Measurements from ENCODE around the gene NECTIN4.

NECTIN4 gene

DNA sequence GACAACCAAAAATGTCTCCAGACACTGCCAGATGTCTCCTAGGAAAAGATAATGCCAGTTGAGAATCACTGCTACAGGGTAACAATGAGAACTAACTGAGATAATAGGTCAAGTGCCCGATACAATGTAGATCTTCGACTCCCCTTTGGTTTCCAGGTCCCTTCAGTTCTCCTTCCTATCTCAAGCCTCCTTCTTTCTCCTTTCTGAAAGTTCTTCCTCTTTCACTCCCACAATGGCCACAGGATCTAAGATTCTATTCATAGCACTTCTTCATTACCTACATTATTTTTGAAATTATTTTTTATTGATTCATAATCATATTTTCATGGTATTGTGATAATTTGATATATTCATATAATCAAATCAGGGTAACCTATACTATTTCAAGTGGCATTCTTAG lies 22.2 kb upstream of the NECTIN4 start:
- DNase-seq (ENCODE audit: low read depth): no peak

DNA sequence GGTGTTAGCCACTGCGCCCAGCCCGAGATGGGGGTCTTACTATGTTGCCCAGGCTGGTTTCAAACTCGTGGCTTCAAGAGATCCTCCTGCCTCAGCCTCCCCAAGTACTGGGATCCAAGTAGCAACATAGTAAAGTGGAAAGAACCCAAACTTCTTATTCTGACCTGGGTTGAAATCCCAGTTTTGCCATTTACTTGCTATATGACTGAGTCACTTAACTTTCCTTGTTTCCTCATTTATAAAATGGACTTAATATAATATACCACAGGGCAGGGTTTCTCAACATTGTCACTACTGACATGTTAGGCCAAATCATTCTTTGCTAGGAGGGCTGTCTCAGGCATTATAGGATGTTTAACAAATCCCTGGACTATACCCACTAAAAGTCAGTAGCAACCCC lies 21.8 kb upstream of the NECTIN4 start:
- no peak for DNase-seq (ENCODE audit: low read depth)

GRCh38 chr1:161106431-161106830 lies 17.1 kb upstream of the NECTIN4 start:
- no peak for DNase-seq (ENCODE audit: low read depth)

- no peak for DNase-seq (ENCODE audit: low read depth)
These were observed 11.2 kb upstream of the NECTIN4 start for GRCh38 chr1:161100556-161100955.

GRCh38 chr1:161099090-161099802 lies 9.9 kb upstream of the NECTIN4 start:
- DNase-seq (ENCODE audit: low read depth): no peak

DNA sequence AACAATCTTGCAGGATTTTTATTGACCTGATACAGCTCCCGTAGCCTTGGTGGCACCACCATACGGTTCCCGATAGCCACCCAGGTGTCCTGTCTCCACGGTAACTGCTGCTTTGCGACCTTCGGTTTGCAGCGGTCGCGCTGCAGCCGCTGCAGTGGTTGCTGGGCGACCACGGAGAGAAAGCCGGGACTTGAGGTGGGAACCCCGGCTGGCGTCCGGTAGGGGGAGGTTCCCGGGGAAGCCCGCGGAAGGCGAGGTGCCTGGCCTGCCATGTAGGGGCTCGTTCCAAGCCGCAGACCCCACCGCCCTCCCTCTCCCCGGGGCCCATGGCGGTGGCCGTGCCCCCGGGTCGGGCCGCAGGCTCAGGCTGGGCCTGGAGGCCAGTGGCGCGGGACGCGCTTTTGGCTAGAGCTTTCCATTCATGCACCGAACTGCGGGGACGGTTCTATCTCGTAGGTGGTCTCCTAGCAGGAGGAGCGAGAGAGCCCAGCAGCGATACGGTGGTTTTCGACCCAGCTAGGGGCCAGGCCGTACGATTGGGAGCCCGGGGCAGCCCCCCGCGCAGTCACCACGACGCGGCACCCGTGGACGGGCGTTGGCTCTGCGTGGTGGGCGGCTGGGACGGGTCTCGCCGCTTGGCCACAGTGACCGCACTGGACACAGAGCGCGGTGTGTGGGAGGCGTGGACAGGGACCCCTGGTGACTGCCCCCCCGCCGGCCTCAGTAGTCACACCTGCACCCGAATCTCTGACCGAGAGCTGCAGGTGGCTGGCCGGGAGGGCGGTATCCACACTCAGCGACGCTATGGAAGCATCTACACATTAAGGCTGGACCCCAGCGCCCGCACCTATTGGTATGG lies 9.1 kb upstream of the NECTIN4 start, which contains the start of gene KLHDC9:
Gene KLHDC9, plus strand, starts transcription at position 152 of the 859 bp plus-strand sequence. Its CDS starts 175 bp downstream, at position 327.
- DNase-seq (ENCODE audit: low read depth): no peak

- no peak for DNase-seq (ENCODE audit: low read depth)
These were observed 7.2 kb upstream of the NECTIN4 start for GRCh38 chr1:161096530-161096929.

DNA sequence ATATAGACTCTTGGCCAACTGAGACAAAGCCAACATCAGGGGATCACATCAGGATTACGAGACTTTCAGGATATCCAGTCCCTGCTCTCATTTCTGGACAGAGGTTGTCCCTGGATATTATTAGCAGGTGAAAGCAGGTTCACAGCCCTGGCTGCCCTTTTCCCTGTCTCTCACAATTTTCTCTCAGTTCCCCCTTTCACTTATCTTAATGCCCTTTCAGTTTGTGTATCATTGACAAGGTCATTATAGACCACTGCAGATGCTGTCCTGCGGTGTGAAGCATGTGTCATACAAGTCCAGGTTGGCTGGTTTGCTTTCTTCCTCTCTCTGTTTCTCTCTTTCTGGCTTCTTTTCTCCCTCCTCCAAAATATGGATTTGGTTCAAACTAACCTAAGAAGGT lies 6.7 kb upstream of the NECTIN4 start:
- no peak for DNase-seq (ENCODE audit: low read depth)

DNA sequence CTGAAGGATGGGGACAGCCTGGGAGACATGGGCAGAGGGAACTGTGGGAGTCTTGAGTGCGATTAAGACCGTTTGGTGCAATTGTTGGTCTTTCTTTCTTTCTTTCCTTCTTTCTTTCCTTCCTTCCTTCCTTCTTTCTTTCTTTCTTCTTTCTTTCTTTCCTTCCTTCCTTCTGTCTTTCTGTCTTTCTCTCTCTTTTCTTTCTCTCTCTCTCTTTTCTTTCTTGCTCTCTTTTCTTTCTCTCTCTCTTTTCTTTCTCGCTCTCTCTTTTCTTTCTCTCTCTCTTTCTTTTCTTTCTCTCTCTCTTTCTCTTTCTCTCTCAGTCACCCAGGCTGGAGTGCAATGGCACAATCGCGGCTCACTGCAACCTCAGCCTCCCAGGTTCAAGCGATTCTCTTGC lies 5.9 kb upstream of the NECTIN4 start:
- no peak for DNase-seq (ENCODE audit: low read depth)

DNA sequence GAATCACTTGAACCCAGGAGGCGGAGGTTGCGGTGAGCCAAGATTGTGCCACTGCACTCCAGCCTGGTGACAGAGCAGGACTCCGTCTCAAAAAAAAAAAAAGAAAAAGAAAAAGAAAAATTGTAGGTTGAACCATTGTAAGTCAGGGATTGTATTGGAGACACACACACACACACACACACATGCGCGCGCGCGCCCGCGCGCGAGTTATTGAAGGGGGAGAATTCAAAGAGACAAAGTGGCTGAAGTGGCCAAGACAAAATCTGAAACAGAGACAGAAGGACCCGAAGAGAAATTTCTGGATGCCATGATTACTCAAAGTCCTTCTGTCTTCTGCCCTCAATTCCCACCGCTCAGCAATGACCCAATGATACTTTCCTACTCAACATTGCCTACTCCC lies 5.1 kb upstream of the NECTIN4 start:
- DNase-seq (ENCODE audit: low read depth): no peak

DNA sequence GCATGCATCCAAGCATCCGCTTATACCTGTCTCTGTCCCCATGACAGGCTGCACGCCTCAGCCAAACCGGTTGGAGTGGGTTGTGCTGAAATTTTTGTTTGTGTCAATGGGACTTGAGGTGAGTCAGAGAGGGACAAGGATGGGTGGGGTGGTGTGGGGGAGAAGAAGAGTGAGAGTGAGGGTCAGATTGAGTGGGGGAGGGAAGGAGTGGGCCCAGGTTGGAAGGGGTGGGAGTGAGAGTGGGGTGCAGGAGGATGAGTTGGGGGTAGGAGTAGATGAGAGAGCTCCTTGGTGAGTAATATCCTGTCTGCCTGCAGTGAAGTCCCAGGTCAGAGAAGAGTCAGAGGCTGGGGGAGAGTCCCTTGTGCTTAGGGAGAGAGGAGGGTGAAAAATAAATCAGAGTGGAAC lies 3.3 kb upstream of the NECTIN4 start:
- no peak for DNase-seq (ENCODE audit: low read depth)

DNA sequence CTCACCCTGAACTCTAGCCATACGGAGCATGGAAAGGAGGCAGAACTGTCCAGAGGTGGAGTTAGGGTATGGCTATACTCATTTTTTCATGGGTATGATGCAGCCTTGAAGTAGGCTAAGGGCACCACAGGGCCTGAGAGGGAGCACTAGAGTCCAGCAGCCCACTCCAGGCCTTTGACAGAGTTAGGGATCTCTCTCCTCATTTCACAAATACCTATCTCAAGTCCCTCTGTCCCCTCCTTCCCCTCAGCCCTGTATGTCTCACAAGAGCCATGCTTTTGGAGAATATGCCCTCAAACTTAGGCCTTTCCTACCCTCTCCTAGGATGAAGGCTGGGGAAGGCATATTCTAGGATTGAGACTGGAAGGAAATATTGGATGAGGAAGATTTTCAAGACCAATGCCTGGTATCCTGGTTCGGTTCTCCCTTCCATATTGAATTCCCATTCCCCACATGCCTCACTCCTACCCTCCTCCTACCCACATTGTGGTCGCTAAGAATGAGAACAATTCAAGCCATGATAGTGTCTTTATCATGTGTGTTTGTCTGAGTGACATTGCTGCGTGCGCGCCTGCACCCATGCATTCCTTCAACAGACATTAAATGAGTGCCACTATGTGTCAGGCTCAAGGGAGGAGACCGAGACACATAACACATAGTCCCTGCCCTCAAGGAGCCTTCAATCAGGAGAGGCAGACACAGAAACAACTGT lies 2.6 kb upstream of the NECTIN4 start:
- DNase-seq (ENCODE audit: low read depth): no peak

DNA sequence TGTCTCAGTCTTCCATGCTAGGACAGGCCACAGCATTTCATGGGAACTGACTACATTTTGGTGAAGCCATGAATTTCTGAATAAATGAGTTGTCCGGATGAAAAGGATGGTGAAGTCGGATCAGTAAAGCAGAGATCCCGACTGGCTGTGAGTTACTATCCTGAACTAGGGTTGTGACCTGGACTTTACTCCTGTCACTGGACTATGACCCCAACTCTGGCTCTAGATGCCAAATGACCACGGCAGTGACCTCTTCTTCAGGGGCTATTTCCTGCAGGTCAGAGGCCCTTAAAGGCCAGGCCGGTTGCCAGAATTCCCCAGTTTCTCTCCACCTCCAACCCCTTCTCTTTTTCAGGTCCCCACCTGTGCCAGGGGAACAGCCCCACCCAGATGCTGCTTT lies 1.7 kb upstream of the NECTIN4 start:
- DNase-seq (ENCODE audit: low read depth): no peak

DNA sequence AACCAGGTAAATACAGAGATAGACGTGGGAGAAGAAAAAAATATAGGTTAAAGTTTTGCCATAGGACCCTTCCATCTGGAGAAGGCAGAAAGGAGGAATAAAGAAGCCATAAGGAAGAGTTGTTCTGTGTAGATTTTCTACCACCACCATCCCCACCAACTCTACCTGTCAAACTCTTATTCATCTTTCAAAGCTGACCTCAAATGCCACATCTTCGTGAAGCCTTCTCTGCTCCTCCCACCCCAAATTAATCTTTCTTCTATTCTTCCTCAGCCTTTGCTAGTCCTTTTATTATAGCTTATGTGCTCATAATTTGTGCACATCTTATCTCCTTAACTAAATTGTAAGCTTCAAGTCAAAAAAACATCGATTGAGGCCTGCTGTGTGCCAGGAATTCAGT lies 1.3 kb upstream of the NECTIN4 start:
- DNase-seq (ENCODE audit: low read depth): no peak

- no peak for DNase-seq (ENCODE audit: low read depth)
These were observed 580 bp upstream of the NECTIN4 start for GRCh38 chr1:161089938-161090337.

DNA sequence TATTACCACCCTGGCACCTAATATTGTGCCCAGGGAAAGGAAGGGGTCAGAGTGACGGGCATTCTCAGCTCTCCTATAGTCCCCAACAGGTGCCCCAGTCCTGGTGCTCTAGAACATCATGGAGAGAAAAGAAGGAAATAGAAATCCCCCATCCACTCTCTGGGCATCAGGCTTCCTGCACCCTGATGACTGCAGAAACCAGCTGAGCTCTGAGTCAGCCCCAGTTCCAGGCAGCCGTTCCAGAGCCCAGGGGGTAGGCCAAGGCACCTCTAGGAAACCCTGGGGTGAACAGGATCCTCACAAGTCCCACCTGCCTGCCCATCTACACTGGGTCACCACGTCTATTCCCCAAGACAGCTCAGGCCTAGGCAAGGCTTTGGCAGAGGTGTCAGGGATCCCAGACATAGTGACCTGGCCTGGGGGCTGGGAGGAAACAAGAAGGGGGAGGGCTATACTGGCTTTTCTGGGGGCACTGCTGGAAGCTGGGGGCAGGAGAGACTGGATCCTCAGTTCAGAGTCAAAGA lies 709 bp downstream of the NECTIN4 start:
- DNase-seq (ENCODE audit: low read depth): no peak

DNA sequence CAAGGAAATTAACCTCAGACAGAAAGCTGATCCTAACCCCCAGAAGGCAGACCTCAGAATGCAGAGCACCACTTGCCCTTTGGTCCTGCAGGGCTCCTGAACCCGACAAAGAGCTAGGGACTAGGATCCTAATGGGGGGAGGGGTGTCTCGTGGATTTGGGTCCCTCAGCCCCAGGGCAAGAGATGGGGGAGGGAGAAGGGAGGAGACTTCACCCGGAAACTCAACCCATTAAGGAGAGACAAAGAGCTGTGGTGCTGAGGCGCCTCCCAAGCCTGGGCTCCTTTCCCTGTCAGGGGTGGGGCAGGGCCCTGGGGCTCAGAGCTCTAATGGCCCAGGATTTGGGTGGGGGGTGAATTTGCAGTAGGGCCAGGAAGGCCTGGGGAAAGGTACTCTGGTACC lies 2.9 kb downstream of the NECTIN4 start:
- DNase-seq (ENCODE audit: low read depth): no peak

DNA sequence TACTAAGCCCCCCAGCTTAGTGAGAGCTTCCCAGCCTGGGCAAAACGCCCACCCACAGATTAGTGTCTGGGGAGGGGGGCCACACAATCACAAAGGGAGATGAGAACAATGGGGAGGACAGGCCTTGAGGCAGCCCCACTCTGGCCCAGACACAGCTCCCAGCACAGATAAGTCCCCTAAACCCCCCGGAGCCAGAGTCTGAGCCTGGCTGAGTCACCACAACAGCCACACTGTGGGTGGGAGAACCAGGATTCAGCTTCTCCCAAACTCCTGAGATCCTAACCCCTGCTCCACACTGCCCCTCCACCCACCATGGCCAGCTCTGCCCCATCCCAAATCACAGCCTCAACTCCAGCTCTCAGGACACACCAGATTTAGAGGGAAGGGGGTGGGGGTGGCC lies 4.2 kb downstream of the NECTIN4 start:
- no peak for DNase-seq (ENCODE audit: low read depth)

- no peak for DNase-seq (ENCODE audit: low read depth)
These were observed 4.8 kb downstream of the NECTIN4 start for GRCh38 chr1:161084597-161084988.

DNA sequence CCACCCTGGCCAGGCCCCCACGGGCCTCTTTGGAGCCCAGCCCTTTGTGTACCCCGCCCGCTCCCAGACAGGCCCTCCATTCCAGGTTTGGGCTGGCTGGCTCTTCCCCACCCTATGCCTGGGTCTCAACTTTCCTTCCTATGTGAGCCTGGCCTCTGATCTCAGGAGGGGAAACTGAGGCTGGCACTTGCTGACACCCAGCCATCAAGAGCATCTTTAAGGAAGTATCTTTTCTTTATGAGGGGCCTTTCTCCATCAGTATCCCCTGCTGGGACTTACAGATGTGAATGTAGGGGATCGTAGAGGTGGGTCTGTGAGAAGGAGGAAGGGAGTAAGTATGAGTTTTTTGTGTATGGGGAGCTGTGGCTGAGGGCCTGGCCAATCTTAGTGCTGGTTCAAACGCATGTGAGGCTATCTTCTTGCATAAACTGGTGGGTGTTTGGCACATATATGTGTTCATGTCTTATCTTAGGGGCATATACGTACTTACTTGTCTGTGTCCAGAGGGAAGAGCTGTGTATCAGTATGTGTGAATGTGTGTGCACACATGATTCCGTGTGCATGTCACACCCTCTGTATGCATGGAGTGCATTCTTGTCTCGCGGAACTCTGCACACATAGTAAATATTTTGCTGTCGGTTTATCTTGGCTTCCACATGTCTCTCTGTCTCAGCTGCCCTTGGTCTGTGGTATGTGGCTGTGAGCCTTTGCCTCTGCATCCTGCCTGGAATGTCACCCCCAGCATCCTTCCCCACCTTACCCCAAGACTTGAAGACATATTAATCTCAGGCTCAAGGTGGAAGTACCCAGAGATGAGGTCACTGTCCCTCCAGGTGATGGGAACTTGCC lies 5.4 kb downstream of the NECTIN4 start:
- DNase-seq (ENCODE audit: low read depth): no peak

GRCh38 chr1:161082996-161083747 lies 6.2 kb downstream of the NECTIN4 start:
- DNase-seq (ENCODE audit: low read depth): no peak
